GM18507 (cell line): ENCODE measurements around the gene CLEC11A.

Experiments
- DNase-seq: peaks from one replicate; pipeline ENCODE4 v3.0.0; 2011; ENCODE audit warnings: low read depth; ENCODE audit not compliant: insufficient read length; ENCODE audit errors: extremely low spot score
- FAIRE-seq: peaks from 2 replicates; lab custom pipeline; 2011; peaks lifted over from hg19 to GRCh38; lab: Jason Lieb, UNC

Gene CLEC11A

GRCh38 chr19:50723069-50723468 lies at the start of gene CLEC11A:
Gene CLEC11A, plus strand, starts transcription at chr19:50723364. Its CDS starts 162 bp downstream, at chr19:50723526.
- no peak for DNase-seq
- no peak for FAIRE-seq

- DNase-seq = no peak
- no peak for FAIRE-seq
Observed at GRCh38 chr19:50676625-50677197, 46.5 kb upstream of the CLEC11A start.

- no peak for FAIRE-seq
- DNase-seq = no peak
Observed at GRCh38 chr19:50677636-50678035, 45.5 kb upstream of the CLEC11A start.

- no peak for DNase-seq
- FAIRE-seq = no peak
Observed at GRCh38 chr19:50678323-50678722, 44.8 kb upstream of the CLEC11A start.

GRCh38 chr19:50679177-50680125 lies 43.7 kb upstream of the CLEC11A start:
- peak; percentile 92 for FAIRE-seq
- DNase-seq = peak; percentile 96

DNA sequence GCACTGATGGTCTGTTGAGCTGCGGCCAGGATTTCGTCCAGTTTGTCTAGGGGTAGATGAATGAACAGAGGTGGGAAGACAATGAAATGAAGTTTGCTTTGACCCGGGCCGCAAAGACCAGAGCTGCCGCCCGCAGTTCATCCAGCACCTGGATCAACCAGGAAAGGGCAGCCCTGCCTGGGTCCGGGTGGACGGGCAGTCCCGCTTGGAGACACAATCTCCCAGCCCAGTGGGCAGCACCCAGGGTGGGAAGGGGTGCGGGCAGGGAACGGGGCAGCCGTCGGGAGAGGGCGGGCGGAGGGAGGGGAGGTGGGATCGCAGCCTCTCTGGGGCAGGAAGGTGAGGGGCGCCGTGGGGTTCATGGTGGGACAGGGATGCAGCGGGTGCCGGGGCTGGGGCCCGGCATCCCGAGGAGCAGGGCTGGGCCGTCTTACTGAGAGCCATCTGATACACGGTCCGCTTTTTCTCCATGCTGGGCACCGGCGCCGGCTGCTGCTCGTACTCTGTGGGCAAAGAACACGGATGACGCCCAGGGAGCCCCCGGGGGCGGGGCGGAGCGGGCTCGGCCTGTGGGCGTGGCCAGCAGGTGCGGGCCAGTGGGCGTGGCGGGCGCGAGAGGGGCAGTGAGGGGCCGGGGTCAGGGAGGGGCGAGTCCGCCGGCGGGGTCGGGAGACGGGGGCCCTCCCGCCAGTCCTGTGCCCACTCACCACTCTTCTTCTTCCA lies 36.7 kb upstream of the CLEC11A start:
- no peak for DNase-seq
- FAIRE-seq = no peak

DNA sequence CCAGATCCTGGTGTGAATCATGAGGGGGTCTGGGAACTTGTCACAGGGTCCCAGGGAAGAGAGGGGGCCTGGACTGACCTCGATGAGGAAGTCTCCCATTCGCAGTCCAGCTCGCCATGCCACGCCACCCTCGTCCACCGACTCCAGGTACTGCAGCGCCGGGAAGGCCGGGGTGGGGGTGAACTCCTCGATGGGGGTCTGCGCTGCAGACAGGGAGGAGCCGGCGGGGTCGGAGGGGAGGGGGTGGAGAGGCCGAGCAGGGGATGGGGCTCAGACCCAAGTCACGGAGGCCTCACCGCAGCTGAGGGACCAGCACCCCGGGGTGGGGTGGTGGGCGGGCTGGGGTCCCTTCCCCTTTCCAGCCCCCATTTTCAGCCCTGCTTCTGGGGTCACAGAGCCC lies 34.4 kb upstream of the CLEC11A start:
- DNase-seq = no peak
- FAIRE-seq = no peak

GRCh38 chr19:50690439-50690838 lies 32.7 kb upstream of the CLEC11A start:
- FAIRE-seq (no peak), DNase-seq (no peak)

- no peak for DNase-seq
- FAIRE-seq = no peak
Observed at GRCh38 chr19:50693064-50693975, 29.8 kb upstream of the CLEC11A start.

DNA sequence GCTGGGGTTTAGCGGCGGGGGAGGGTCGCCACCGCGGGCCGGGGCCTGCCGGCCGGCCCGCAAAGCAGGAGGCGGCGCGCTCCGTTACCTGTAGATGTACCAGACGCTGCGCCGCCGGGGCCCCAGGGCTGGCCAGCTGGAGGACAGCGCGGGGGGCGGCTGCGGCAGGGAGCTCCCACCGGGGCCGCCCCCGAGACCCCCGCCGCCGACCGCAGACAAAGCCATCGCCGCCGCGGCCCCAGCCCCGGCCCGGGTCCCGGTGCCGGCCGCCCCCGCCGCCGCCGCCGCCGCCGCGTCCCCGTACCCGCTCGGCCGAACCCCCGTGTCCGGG lies 28.4 kb upstream of the CLEC11A start:
- FAIRE-seq (no peak), DNase-seq (no peak)

DNA sequence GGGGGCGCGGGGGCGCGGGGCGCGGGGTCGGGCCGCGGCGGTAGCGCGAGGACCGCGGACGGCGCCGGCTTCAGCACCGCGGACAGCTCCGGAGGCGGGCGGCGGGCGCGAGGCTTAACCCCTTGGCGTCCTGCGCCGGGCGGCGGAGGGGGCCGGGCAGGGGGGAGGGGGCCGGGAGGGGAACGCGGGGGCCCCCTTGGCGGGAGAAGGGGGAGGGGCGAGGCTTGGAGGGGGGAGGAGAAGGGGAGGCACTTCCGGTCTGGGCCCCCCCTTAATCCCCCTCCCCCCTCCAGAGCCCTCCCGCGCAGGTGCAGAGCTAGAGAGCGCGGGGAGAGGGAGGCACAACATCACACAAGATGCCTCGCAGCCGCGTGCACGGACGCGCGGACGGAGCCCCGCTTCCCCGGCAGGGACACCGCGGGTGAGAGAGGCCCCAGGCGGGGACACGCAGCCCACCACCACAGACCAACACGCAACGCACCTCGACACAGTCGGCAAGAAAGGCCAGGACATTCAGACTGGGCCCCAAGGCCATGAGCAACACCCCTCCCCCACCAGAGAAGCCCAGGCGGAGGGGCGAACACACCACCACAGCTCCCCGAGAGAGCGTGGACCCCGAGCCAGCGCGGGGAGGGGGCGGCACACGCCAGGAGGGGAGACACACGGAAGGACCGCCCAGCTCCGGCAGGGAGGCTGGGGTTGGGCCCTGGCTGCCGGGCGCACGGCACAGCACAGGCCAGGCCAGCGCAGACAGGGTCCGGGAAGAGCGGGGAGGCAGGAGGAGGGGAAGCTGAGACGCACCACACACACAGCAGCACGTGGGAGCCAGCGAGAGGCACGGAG lies 27.7 kb upstream of the CLEC11A start:
- FAIRE-seq = no peak
- DNase-seq = no peak

- DNase-seq (no peak), FAIRE-seq (no peak)
Observed at GRCh38 chr19:50696094-50696483, 27.1 kb upstream of the CLEC11A start.

GRCh38 chr19:50697414-50698124 lies 25.6 kb upstream of the CLEC11A start:
- DNase-seq (no peak), FAIRE-seq (no peak)

DNA sequence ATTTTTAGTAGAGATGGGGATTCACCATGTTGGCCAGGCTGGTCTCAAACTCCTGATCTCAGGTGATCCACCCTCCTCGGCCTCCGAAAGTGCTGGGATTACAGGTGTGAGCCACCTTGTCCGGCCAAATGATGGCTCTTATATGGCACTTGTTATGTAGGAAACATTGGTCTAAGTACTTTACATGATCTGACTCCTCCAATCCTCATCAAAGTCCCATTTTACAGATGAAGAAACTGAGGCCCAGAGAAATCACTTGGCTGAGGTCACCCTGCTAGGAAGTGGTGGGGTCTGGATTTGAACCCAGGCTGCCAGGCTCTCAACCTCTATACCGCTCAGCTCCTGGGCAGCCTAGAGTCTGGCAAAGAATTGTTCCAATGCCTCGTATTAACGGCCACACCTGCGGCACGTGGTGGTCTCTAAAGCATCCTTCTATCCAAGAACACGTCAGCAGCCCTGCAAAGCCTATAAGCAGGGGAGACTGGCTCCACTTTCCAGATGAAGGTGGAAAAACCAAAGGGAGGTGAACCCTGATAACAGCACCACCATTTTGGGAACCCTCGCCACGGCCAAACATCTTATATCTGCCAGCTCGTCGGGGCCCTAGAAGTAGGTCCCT lies 21.7 kb upstream of the CLEC11A start:
- no peak for FAIRE-seq
- DNase-seq = no peak

- FAIRE-seq = no peak
- DNase-seq = no peak
Observed at GRCh38 chr19:50702158-50702870, 20.9 kb upstream of the CLEC11A start.

- FAIRE-seq (no peak), DNase-seq (no peak)
Observed at GRCh38 chr19:50702871-50703829, 20.0 kb upstream of the CLEC11A start.
